Tibial artery (tissue), 4 donors: ENCODE results near the gene UFC1.

Experiments
- DNase-seq, 2 donors: peaks; one replicate each; pipeline ENCODE4 v3.0.0-alpha.2; 2019
- H3K27ac ChIP-seq, 2 donors: fragments of 200-600 bp; sonication (generic) in 1 of 2; 1 replicate in 1 of 2; 2 replicates in 1 of 2; pipeline ENCODE4 v1.5.1; 2018 to 2019; ENCODE audit warnings: mild to moderate bottlenecking in 1 of 2
- H3K27me3 ChIP-seq, 2 donors: fragments of 200-600 bp; sonication (generic) in 1 of 2; one replicate each; pipeline versions ENCODE4 v1.5.1 to v1.6.0; 2016 to 2019
- H3K36me3 ChIP-seq, 3 donors: fragments of 200-600 bp; sonication (generic) in 2 of 3; one replicate each; pipeline ENCODE4 v1.5.1; 2016 to 2019; ENCODE audit warnings: mild to moderate bottlenecking in 2 of 3
- H3K4me1 ChIP-seq, 4 donors: fragments of 200-600 bp; sonication (generic) in 2 of 4; 1 replicate in 3 of 4; 2 replicates in 1 of 4; pipeline ENCODE4 v1.5.1; 2016 to 2019
- H3K4me3 ChIP-seq, 2 donors: fragments of 200-600 bp; sonication (generic) in 1 of 2; 1 replicate in 1 of 2; 2 replicates in 1 of 2; pipeline ENCODE4 v1.5.1; 2018 to 2019; ENCODE audit warnings: mild to moderate bottlenecking in 2 of 2
- H3K9me3 ChIP-seq, 3 donors: fragments of 200-600 bp; sonication (generic) in 1 of 3; one replicate each; pipeline ENCODE4 v1.5.1; 2016 to 2019
- CTCF ChIP-seq, 2 experiments: fragments of 200-600 bp in 1 of 2; fragments of 450-650 bp in 1 of 2; IDR thresholded peaks; one replicate each; pipeline ENCODE4 v1.5.1; 2017 to 2019; ENCODE audit warnings: antibody characterized with exemption in 2 of 2, mild to moderate bottlenecking in 1 of 2, moderate library complexity in 1 of 2
- intact Hi-C: fragments of 100-400 bp; cut with DNase I; formaldehyde crosslinking; loops from one replicate; pipeline ENCODE4 v1.15.0; 2023; ENCODE audit warnings: low total_unique reads

UFC1 gene

GRCh38 chr1:161200992-161201835 is 47.4 kb downstream of the UFC1 start:
- peak; percentile 76 to 77 for DNase-seq
- Histone ChIP-seq H3K27me3 (peaks cover 0 to 17% of the 10 kb centered on the region in 2 donors), H3K4me3 (peak overlapping the region; percentile 79 to 88), H3K9me3 (no peaks in the 10 kb centered on the region), H3K36me3 (peaks cover 2 to 18% (median 4%) of the 10 kb centered on the region in 3 donors), H3K4me1 (peaks cover 7 to 73% (median 52%) of the 10 kb centered on the region in 4 donors), H3K27ac (peak overlapping the region; percentile 87 to 93)
- intact Hi-C loops, result no loop called here
- no peak for TF ChIP-seq CTCF (IDR thresholded peaks at IDR 0.05)

GRCh38 chr1:161201836-161202712 is 48.3 kb downstream of the UFC1 start, which contains the start of gene NDUFS2:
NDUFS2 (plus strand) TSS chr1:161202367; CDS start chr1:161202386, 19 bp downstream.
- Histone ChIP-seq H3K9me3 (no peaks in the 10 kb centered on the region), H3K4me3 (peak within 1 kb of the TSS; percentile 79 to 88), H3K27ac (peak within 1 kb of the TSS; percentile 87 to 93), H3K4me1 (peaks cover 7 to 65% (median 52%) of the 10 kb centered on the region in 4 donors), H3K36me3 (peaks cover 10 to 27% (median 12%) of the 10 kb centered on the region in 3 donors), H3K27me3 (peaks cover 0 to 9% of the 10 kb centered on the region in 2 donors)
- intact Hi-C loops, result no loop called here
- no peak for TF ChIP-seq CTCF (IDR thresholded peaks at IDR 0.05)
- peak; percentile 99 for DNase-seq

GRCh38 chr1:161206411-161207140 is 52.8 kb downstream of the UFC1 start:
- H3K27ac ChIP-seq, result no peak overlapping the region
- no peaks in the 10 kb centered on the region for H3K9me3 ChIP-seq
- H3K36me3 ChIP-seq, result peaks cover 49 to 71% (median 55%) of the 10 kb centered on the region in 3 donors
- TF ChIP-seq CTCF (IDR thresholded peaks at IDR 0.05), result no peak
- intact Hi-C loops, result no loop called here
- DNase-seq, result no peak
- no peak overlapping the region for H3K4me3 ChIP-seq
- peaks cover 7 to 24% (median 17%) of the 10 kb centered on the region in 4 donors for H3K4me1 ChIP-seq
- H3K27me3 ChIP-seq, result no peaks in the 10 kb centered on the region

- no peak for DNase-seq
- no peak overlapping the region for H3K4me3 ChIP-seq
- H3K9me3 ChIP-seq, result no peaks in the 10 kb centered on the region
- intact Hi-C loops, result no loop called here
- no peaks in the 10 kb centered on the region for H3K27me3 ChIP-seq
- peaks cover 55 to 77% (median 61%) of the 10 kb centered on the region in 3 donors for H3K36me3 ChIP-seq
- no peak for TF ChIP-seq CTCF (IDR thresholded peaks at IDR 0.05)
- no peak overlapping the region for H3K27ac ChIP-seq
- H3K4me1 ChIP-seq, result peaks cover under 1 to 23% (median 16%) of the 10 kb centered on the region in 4 donors
Measured at GRCh38 chr1:161207173-161207572, 53.4 kb downstream of the UFC1 start.
